Measurements from ENCODE around the gene ZNF543. TPM values are rescaled to one million over a fixed set of nuclear protein-coding genes. Genes with fewer than 3 reads are reported as not detected.

ZNF543 gene
- total RNA-seq, 4 donors from 2014 or later, result 1.4 to 9.7 (median 4.3) TPM

DNA sequence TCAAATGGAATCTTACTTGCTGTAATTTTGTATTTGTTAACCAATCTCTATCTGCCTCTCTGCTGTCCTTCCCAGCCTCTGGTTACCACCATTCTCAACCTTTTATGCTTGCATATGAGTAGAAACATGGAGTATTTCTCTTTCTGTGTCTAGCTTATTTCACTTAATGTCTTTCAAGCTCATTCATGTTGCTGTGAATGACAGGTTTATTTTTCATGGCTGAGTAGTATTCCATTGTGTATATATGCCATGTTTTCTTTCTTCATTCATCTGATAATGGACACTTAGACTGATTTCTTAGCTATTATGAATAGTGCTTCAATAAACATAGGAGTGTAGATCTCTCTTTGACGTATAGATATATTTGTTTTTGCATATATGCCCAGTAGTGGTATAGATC lies 26.6 kb upstream of the ZNF543 start:
- no peak for DNase-seq
- WGBS, 2 donors (ENCODE audit: low coverage in 1 of 2), result 98 to 100% methylated on average over 1 of the region's 1 CpG
- intact Hi-C loops (cut with DNase I; ENCODE audit: low total_unique reads), result no loop called here
- Histone ChIP-seq H3K9me3 (peaks cover 48 to 59% of the 10 kb centered on the region in 2 donors), H3K27me3 (no peaks in the 10 kb centered on the region), H3K36me3 (peaks cover 5 to 95% (median 38%) of the 10 kb centered on the region in 4 donors), H3K4me1 (no peaks in the 10 kb centered on the region), H3K4me3 (no peak overlapping the region), H3K27ac (no peak overlapping the region)
- TF ChIP-seq EP300 (IDR thresholded peaks at IDR 0.05; ENCODE audit: low read depth) (no peak), POLR2A (IDR thresholded peaks at IDR 0.05) (no peak)
- in situ Hi-C loops (cut with MboI; ENCODE audit: low pct_ligation_motif_present in 1 of 4, low pct_unique_long_range_greater_than_20kb in 1 of 4, low sequenced_read_pairs in 3 of 4), result no loop called here

DNA sequence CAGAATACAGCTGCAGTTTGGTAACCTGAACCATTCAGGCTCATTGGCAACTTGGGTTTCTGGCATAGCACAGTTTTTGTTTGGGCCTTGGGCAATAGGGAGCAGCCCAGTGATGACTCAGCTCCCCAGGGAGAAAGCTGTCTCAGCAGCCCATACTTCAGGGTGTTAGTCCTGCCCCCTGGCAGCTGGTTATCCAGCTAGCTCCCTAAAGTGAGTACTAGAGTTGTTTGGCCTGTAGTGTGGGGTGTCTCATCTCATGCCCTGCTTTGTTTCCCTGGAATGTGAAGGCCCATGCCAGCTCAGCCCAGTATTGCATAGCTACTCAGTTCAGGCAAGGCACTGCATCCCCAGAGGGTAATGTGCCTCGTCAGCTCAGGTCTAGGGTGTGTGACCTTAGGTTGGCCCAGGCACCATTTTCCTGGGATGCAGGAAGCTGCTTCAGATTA lies 18.2 kb upstream of the ZNF543 start:
- no peak for DNase-seq

DNA sequence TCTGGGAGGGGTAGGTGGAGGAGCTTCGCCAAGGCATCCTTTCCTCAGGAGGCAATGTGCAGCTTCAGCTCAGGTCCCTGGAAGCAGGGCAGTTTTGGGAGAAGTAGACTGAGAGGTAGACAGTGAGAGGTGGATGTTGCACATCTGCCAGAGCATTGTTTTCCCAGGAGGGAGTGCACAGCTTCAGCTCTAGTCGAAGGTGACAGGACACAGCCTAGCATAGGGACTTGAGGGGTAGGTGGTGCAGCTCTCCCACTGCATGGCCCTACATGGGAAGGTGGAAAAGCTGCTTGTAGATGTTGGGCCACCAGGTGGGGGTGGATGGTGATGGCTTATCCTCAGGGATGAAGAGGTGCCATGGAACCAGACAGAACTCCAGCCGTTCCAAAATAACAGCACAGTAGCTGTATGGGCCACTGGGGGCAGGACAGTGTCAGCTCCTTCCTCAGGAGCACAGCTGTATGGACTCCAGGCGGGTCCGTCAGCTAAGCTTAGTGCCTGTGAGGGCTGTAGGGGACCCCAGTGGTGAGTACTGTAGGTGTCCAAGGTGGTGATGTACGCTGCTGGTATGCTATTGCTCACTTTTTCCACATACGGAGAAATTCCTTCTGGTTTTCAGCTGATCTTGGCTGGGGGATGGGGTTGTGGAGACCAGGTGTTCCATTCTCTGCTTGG lies 17.4 kb upstream of the ZNF543 start:
- WGBS, 2 donors (ENCODE audit: low coverage in 1 of 2), result 20 to 75% methylated on average over 1 to 7 of the region's 7 CpGs
- in situ Hi-C loops (cut with MboI; ENCODE audit: low pct_ligation_motif_present in 1 of 4, low pct_unique_long_range_greater_than_20kb in 1 of 4, low sequenced_read_pairs in 3 of 4), result no loop called here
- intact Hi-C loops (cut with DNase I; ENCODE audit: low total_unique reads), result no loop called here

More for the DNA sequence above, 18.2 kb upstream of the ZNF543 start:
- H3K27me3 ChIP-seq, result no peaks in the 10 kb centered on the region
- H3K4me1 ChIP-seq, result no peaks in the 10 kb centered on the region
- TF ChIP-seq POLR2A (IDR thresholded peaks at IDR 0.05), result no peak
- no peak for TF ChIP-seq EP300 (IDR thresholded peaks at IDR 0.05; ENCODE audit: low read depth)
- TF ChIP-seq, protein P1, sequence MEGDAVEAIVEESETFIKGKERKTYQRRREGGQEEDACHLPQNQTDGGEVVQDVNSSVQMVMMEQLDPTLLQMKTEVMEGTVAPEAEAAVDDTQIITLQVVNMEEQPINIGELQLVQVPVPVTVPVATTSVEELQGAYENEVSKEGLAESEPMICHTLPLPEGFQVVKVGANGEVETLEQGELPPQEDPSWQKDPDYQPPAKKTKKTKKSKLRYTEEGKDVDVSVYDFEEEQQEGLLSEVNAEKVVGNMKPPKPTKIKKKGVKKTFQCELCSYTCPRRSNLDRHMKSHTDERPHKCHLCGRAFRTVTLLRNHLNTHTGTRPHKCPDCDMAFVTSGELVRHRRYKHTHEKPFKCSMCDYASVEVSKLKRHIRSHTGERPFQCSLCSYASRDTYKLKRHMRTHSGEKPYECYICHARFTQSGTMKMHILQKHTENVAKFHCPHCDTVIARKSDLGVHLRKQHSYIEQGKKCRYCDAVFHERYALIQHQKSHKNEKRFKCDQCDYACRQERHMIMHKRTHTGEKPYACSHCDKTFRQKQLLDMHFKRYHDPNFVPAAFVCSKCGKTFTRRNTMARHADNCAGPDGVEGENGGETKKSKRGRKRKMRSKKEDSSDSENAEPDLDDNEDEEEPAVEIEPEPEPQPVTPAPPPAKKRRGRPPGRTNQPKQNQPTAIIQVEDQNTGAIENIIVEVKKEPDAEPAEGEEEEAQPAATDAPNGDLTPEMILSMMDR (IDR thresholded peaks at IDR 0.05), result no peak
- no peak for TF ChIP-seq POLR2AphosphoS5 (IDR thresholded peaks at IDR 0.05)
- H3K36me3 ChIP-seq, result peaks cover 0 to 37% (median 11%) of the 10 kb centered on the region in 4 donors
- no peak overlapping the region for H3K27ac ChIP-seq
- H3K4me3 ChIP-seq, result no peak overlapping the region
- WGBS, 2 donors (ENCODE audit: low coverage in 1 of 2), result no CpG with 5 or more reads among the region's 1 CpG
- H3K9me3 ChIP-seq, result no peaks in the 10 kb centered on the region
- in situ Hi-C loops (cut with MboI; ENCODE audit: low pct_ligation_motif_present in 1 of 4, low pct_unique_long_range_greater_than_20kb in 1 of 4, low sequenced_read_pairs in 3 of 4) (no loop called here), intact Hi-C loops (cut with DNase I; ENCODE audit: low total_unique reads) (no loop called here)

DNA sequence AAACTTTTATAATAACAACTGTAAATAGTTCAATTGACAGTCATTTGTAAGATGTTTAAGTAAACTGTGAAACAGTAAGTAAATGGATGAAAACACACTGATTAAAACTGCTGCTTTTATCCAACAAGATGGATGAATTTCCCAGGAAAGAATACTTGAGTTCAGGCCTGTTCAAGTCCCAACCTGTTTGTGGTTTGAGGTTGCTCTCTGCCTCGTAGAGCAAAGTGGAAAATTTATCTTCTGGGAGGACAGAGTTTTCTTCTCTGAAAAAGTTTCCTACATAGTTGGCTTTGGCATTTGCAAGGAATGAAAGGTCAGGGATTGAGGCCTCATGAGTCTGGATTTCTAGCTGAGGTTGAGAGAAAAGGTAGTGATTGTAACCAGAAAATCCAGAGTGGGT lies 15.2 kb upstream of the ZNF543 start:
- no peaks in the 10 kb centered on the region for H3K9me3 ChIP-seq
- H3K4me1 ChIP-seq, result no peaks in the 10 kb centered on the region
- no peak for TF ChIP-seq POLR2AphosphoS5 (IDR thresholded peaks at IDR 0.05)
- no peak for TF ChIP-seq POLR2A (IDR thresholded peaks at IDR 0.05)
- no peak for TF ChIP-seq EP300 (IDR thresholded peaks at IDR 0.05; ENCODE audit: low read depth)
- TF ChIP-seq, protein P1 (IDR thresholded peaks at IDR 0.05), result no peak
- H3K27ac ChIP-seq, result no peak overlapping the region
- intact Hi-C loops (cut with DNase I; ENCODE audit: low total_unique reads), result no loop called here
- no peak for DNase-seq
- no peak overlapping the region for H3K4me3 ChIP-seq
- in situ Hi-C loops (cut with MboI; ENCODE audit: low pct_ligation_motif_present in 1 of 4, low pct_unique_long_range_greater_than_20kb in 1 of 4, low sequenced_read_pairs in 3 of 4), result no loop called here
- no peaks in the 10 kb centered on the region for H3K27me3 ChIP-seq
- WGBS, 2 donors (ENCODE audit: low coverage in 1 of 2), result 0% methylated on average over 1 of the region's 1 CpG
- peaks cover 0 to 12% (median 5%) of the 10 kb centered on the region in 4 donors for H3K36me3 ChIP-seq

More for the DNA sequence above, 17.4 kb upstream of the ZNF543 start:
- Histone ChIP-seq H3K4me1 (no peaks in the 10 kb centered on the region), H3K4me3 (no peak overlapping the region), H3K27me3 (no peaks in the 10 kb centered on the region), H3K9me3 (no peaks in the 10 kb centered on the region), H3K36me3 (peaks cover 0 to 32% (median 11%) of the 10 kb centered on the region in 4 donors), H3K27ac (no peak overlapping the region)
- DNase-seq, result no peak
- TF ChIP-seq EP300 (IDR thresholded peaks at IDR 0.05; ENCODE audit: low read depth), result no peak
- no peak for TF ChIP-seq POLR2AphosphoS5 (IDR thresholded peaks at IDR 0.05)
- no peak for TF ChIP-seq POLR2A (IDR thresholded peaks at IDR 0.05)
- TF ChIP-seq, protein P1 (IDR thresholded peaks at IDR 0.05), result no peak
